ENCODE results near the gene CNTF. TPM values are rescaled to one million over a fixed set of nuclear protein-coding genes. Genes with fewer than 3 reads are reported as not detected.

CNTF gene
- total RNA-seq, 4 donors from 2014 or later: 2.1 to 2.5 (median 2.4) TPM

DNA sequence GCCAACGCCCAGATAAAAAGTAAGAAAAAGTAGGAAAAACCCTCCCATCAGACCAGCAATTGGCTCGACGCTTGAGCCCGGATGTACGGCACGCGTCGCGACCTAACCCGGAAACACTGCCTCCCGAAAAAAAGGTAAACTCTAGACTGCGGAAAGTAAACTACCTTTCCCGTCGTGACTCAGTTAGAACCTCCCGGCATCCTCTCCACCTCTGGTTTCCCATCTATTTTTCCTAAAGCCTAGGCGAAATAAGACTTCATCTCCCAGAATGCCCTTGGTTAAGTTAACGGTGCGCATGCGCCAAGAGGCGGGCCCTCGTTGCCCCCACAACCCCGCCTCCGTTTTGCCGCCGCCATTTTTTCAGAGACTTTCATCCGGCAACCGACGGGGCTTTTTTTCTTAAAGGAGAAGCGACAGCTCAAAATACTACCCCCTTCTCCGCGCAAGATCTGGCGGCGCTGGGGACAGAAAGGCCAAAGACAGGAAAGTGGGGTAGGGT, 44.3 kb upstream of the CNTF start:
- no peak for TF ChIP-seq CTCF (IDR thresholded peaks at IDR 0.05)
- DNase-seq (ENCODE audit: low spot score): peak; percentile 79
- peak; percentile 83 for ATAC-seq (ENCODE audit: low FRiP score)

DNA sequence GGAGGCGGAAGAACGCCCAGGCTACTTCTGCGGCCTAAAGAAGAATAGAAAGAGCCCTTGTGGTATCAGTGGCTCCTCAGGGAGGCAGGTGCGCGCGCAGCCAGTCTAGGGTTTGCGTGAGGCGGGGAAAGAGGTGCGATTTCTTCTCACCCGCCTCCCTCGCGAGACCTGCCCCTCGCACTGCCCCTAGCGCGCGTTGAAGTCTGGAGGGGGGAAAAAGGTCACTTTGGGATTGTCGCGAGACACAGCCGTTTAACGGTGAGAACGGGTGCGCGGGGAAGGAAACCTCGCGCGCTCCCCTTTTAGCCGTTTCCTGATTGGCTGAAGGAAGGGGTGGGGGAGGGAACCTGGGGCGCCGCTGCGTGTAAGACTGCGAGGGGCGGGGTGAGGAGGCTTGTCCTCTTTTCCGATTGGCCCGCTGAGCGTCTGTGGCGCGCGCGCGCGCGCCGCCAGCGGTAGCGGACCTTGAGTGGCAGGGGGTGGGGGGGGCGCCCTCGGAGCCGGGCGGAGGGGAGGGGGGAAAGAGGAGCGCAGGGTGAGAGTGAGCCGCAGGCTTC, 43.8 kb upstream of the CNTF start, which contains the start of gene ZFP91:
Gene ZFP91 (plus strand): TSS at position 429 of the 557 bp plus-strand sequence. CDS start 219 bp downstream, outside the sequence.
- ATAC-seq (ENCODE audit: low FRiP score) (peak; percentile 82), DNase-seq (ENCODE audit: low spot score) (peak; percentile 92)
- TF ChIP-seq CTCF (IDR thresholded peaks at IDR 0.05): no peak

GRCh38 chr11:58579192-58580129, 43.0 kb upstream of the CNTF start:
- ATAC-seq (ENCODE audit: low FRiP score): peak; percentile 58
- TF ChIP-seq CTCF (IDR thresholded peaks at IDR 0.05): peak in 1 of 3 donors; percentile 43
- DNase-seq (ENCODE audit: low spot score): peak; percentile 92

DNA sequence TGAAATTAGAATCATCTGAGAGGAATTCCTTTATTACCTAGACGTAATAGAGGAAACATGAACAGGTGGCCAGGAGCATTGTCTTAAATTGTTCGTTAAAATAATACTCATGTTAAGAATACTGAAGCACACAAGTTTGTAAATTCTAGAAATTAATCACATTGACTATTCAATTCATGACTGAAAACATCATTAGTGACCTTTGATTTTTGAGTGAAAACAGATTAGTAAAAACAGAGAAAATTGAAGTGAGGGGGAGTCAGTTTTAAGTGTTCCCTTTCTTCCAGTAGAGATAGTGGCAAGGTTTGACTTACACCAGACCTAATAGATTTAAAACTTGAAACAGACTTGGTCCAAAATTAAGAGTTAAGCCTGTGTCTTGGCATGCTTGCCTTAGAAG, 42.2 kb upstream of the CNTF start:
- no peak for TF ChIP-seq CTCF (IDR thresholded peaks at IDR 0.05)
- DNase-seq (ENCODE audit: low spot score): no peak
- ATAC-seq (ENCODE audit: low FRiP score): no peak

GRCh38 chr11:58582437-58582836, 40.0 kb upstream of the CNTF start:
- DNase-seq (ENCODE audit: low spot score): no peak
- TF ChIP-seq CTCF (IDR thresholded peaks at IDR 0.05): no peak
- ATAC-seq (ENCODE audit: low FRiP score): no peak

DNA sequence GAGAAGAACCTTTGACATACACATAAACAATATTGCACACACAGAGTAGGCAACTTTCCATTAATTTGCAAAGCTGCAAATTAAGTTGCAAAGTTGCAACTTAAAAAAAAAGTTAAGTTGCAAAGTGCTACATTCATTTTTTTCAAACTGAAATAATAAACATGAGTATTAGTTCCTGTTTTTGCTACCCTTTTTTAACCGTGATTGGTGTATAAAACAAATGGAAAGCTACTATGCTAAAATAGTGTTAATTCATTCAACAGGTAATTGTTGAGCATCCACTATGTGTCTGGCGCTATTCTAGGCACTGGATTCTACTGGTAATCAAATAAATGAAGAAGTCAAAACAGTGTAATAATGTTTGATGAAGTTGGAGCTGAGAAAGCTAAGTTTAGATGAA, 35.5 kb upstream of the CNTF start:
- ATAC-seq (ENCODE audit: low FRiP score) (no peak), DNase-seq (ENCODE audit: low spot score) (no peak)
- TF ChIP-seq CTCF (IDR thresholded peaks at IDR 0.05): no peak
